Activated CD8-positive, alpha-beta memory T cell treated with anti-CD3 and anti-CD28 coated beads for 1 hour (primary cell): ENCODE results near the gene MAPK14.

Experiments used
- DNase-seq, 2 donors: peaks; one replicate each; pipeline ENCODE4 v3.0.0-alpha.2; 2020; ENCODE audit warnings: low read depth in 1 of 2; ENCODE audit errors: extremely low read depth in 1 of 2

Gene MAPK14

DNA sequence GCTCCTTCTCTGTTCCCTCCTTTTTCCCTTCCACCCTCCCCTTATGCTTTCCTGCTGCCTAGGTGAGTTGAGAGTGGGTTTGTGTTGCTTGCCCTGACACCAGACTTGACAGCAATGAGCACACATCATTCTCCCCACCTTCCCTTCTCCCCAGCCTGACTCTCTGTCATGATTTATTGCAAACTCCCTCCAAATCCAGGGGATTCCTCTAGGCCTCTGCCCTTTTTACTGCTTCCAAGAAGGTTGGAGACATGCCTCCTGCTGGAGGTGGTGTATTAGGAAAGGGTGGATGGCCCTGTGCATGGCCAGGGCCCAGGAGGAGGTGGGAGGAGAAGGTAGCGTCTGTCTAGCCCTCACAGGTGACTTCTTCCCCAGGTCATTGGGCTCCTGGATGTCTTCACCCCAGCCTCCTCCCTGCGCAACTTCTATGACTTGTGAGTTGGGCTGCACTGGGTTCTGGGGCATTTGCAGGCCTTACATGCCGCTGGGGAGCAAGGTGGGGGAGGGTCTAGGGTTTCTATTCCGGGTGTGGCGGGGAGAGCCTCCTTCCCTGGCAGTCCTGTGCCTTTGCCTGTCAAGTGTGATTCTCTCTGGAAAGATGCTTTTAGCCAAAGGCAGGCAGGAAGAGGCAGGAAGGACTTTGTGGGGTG is 104.8 kb downstream of the MAPK14 start:
- DNase-seq = no peak

GRCh38 chr6:36133148-36133547 is 105.5 kb downstream of the MAPK14 start:
- no peak for DNase-seq

- DNase-seq = no peak
These were observed 106.3 kb downstream of the MAPK14 start for GRCh38 chr6:36133912-36134311.

- DNase-seq = no peak
These were observed 107.6 kb downstream of the MAPK14 start for GRCh38 chr6:36135053-36135731.

GRCh38 chr6:36136034-36136433 is 108.4 kb downstream of the MAPK14 start:
- DNase-seq = no peak

GRCh38 chr6:36136551-36136950 is 108.9 kb downstream of the MAPK14 start:
- no peak for DNase-seq

- DNase-seq = no peak
These were observed 111.1 kb downstream of the MAPK14 start for GRCh38 chr6:36138667-36139066.

GRCh38 chr6:36139431-36139830 is 111.8 kb downstream of the MAPK14 start:
- no peak for DNase-seq

DNA sequence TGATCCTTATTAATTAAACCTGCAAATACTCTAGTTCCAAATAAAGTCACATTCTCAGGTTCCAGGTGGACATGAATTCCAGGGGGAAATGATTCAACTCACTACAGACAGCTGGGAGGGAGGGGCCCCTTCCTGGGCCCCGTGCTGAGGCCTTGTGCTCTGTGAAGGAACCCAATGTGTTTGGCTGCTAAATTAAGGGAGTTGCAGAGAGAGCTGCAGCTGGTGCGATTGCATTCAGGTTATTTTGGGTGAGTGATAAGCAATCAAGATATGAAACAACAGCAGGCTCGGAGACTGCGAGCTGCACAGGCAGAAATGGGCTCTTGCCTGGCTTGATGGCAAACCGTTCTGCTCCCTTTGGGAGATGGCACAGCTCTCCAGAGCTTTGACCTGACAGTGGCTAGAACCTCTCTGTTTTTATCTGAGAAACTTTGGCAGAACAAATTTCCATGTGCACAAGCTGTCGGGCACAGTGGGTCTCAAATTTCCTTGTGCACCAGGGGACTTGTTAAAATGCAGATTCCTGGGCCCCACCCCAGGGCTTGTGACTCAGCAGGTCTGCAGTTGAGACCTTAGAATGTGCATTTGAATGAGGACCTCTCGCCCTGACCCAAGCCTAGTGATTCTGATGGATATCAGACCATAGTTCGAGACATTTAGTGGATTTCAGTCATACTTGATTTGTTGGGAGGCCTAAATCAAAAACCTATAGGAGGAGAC is 112.5 kb downstream of the MAPK14 start:
- no peak for DNase-seq

DNA sequence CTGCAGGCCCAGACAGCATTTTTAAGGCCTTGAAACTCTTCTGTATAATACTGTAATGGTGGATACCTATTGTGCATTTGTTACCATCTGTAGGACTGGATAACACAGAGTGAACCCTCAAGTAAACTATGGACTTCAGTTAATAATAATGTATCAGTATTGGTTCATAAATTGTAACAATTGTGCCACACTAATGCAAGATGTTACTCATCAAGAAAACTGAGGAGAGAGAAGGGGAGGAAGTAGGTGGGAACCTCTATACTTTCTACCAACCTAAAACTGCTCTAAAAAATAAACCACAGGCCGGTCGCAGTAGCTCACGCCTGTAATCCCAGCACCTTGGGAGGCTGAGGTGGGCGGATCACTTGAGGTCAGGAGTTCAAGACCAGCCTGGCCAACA is 113.5 kb downstream of the MAPK14 start:
- no peak for DNase-seq

- no peak for DNase-seq
These were observed 114.4 kb downstream of the MAPK14 start for GRCh38 chr6:36141961-36142360.

GRCh38 chr6:36142971-36143838 is 115.6 kb downstream of the MAPK14 start:
- DNase-seq = no peak

- no peak for DNase-seq
These were observed 117.9 kb downstream of the MAPK14 start for GRCh38 chr6:36145495-36145894.

- DNase-seq = no peak
These were observed 119.7 kb downstream of the MAPK14 start for GRCh38 chr6:36147294-36147693.

DNA sequence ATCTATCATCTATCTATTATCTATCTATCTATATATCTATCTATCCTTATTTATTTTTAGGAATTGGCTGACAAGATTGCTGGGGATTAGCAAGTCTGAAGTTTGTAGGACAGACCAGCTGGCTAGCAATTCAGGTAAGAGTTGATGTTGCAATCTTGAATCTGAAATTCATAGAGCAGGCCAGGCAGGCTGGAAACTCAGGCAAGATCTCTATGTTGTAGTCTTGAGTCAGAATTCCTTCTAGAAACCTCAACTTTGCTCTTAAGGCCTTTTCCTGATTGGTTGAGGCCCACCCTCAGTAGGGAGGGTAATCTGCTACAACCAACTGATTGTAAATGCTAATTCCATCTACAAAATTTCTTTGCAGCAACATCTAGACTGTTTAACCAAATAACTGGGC is 121.9 kb downstream of the MAPK14 start:
- no peak for DNase-seq

GRCh38 chr6:36150283-36150682 is 122.7 kb downstream of the MAPK14 start:
- no peak for DNase-seq

DNA sequence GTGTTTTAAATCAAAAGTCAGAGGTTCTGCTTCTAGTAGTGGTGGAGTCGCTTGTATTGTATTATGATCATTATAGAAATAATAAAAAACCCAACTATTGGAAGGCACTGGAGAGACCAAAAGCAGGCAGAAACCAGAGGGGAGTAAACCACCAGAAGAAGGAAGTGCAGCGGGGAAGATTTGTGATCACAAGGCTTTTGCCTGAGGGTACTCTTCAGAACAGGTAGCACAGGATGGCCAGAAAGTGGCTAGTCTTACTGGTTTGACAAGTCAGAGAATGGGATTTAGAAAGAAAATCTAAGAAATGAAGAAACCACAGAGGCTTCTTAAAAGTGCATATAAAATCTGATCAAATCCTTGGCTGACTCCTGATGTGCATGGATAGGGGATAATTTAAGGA is 126.7 kb downstream of the MAPK14 start:
- DNase-seq = no peak

DNA sequence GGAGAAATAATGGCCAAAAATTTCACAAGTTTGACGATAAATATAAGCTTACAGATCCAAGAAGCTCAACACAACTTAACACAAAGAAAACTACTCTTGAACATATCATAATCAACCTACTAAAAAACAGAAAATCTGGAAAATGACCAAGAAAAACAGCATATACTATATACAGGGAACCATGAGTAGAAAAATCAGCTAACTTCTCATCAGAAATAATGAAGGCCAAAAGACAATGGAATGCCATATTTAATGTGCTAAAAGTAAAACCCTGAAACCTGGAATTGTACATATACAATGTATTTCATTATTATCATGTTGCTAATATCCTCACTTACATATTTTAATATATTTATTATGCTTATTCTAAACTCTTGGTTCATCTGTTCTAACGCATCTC is 128.1 kb downstream of the MAPK14 start:
- DNase-seq = no peak

DNA sequence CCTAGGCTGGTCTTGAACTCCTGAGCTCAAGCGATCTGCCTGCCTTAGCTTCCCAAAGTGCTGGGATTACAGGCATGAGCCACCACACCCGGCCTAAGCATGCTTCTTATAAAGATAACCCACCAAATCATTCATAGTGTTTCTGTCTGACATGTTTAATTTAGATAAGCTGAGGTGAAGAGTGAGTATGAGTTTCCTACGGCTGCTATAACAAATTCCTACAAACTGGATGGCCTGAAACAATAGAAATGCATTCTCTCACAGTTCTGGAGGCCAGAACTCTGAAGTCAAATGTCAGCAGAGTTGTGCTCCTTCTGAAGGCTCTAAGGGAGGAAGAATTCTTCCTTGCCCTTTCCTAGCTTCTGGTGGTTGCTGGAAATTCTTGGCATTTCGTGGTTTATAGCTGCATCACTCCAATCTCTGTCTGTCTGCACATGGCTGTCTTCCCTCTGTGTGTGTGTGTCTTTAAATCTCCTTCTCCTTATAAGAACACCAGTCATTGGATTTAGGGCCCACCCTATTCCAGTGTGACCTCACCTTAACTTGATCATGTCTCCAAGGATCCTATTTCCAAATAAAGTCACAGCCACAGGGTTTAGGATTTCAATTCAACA is 132.6 kb downstream of the MAPK14 start:
- no peak for DNase-seq
